GM12872 (cell line): ENCODE data around the gene YPEL2.

Source experiments
- CTCF ChIP-seq: IDR thresholded peaks from 3 replicates; pipeline ENCODE4 v1.5.1; 2011; ENCODE audit warnings: low read depth, mild to moderate bottlenecking, low read length, moderate library complexity; ENCODE audit not compliant: insufficient read depth

The YPEL2 gene

DNA sequence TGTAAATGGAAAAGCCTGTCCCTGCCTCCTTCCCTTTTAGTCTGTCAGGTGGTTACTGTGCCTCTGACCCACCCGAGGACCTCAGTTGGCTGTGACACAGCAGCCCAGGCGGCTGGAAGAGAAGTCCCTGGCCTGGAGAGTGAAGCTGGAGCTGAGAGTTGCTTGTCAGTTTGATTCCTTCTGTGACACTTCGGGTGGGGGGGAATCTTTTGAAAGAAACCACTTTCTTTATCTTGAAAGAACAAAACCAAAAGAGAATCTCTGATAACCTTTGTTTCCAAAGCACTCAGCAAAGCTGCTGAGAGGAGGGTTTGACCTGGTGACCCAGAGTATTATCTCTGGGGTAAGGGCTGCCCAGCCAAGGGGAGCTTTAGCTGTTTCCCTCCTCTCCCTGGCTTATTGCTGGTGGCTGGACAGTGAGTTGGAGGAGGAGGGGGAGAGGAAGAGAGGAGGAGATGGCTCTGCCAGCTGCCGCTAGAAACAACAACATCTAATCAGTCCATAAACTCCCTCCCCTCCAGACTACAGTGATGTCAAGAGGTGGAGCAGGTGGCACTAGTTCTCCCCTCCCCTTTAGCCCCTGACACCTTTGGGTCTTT, 34.0 kb downstream of the YPEL2 start:
- no peak for TF ChIP-seq CTCF

DNA sequence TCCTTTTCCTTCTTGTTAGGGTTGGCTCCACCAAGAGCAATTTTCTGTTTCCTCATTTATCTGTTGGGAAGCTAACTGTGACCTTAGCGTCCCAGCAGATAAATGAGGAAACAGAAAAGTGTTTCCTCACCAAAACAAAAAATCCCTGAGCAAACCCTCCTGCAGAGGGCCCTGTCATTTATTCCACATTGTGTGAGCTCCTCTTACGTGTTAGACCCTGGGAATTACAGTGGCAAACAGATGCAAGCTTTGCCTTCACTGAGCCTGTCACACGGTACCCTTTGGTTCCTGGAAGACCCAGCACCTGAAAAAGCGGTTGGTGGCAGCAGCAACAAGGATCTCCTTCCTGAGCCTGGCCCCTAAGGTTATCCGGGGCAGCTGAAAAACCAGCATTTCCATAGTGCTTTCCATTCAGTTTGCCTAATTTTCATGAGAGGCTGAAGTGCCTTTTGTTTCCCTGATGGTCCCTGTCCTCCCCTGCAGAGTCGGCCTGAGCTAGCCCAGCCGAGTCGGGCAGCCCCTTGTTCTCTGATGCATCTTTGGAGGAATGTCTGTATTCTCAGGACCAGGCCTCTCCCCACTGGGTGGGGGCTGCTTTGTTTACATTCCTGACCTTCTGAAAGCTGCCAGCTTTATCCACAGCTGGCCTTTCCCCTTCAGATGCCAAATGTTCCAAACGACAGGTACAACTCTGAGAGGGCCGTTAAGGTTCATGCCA, 34.7 kb downstream of the YPEL2 start:
- no peak for TF ChIP-seq CTCF

GRCh38 chr17:59366773-59367656, 35.6 kb downstream of the YPEL2 start:
- TF ChIP-seq CTCF, result no peak

- TF ChIP-seq CTCF, result no peak
Measured at GRCh38 chr17:59367657-59368045, 36.2 kb downstream of the YPEL2 start.

GRCh38 chr17:59368218-59368857, 36.9 kb downstream of the YPEL2 start:
- TF ChIP-seq CTCF, result no peak

GRCh38 chr17:59369031-59369975, 37.8 kb downstream of the YPEL2 start:
- TF ChIP-seq CTCF, result no peak
